Endothelial cell of umbilical vein (primary cell): ENCODE data around the gene CYB5A. TPM values are rescaled to one million over a fixed set of nuclear protein-coding genes. Genes with fewer than 3 reads are reported as not detected.

Source experiments
- BruUV-seq: library from RNA; stranded (reverse); fragments of 400-500 nt; replicated peaks from 2 replicates; lab custom pipeline; 2021; lab: Mats Ljungman, UMichigan
- CTCF ChIA-PET: fragments of 300-600, 350-600 bp; sonication (Branson Sonifier 250); formaldehyde crosslinking; loops from one replicate; lab custom pipeline; 2021; ENCODE audit warnings: antibody characterized with exemption, inconsistent platforms; lab: Charles Lee
- POLR2A ChIA-PET: fragments of 300-600, 350-600 bp; sonication (Branson Sonifier 250); formaldehyde crosslinking; loops from one replicate; lab custom pipeline; 2021; ENCODE audit warnings: antibody characterized with exemption, inconsistent platforms; lab: Charles Lee
- DNase-seq: peaks from one replicate; pipeline ENCODE4 v3.0.0-alpha.2; 2011; ENCODE audit warnings: low read depth, low spot score
- FAIRE-seq: peaks from 2 replicates; lab custom pipeline; 2011; peaks lifted over from hg19 to GRCh38; lab: Jason Lieb, UNC
- H2AFZ ChIP-seq: 2 replicates; pipeline ENCODE4 v1.6.0; 2012; ENCODE audit warnings: low read depth, low read length, control low read depth, inconsistent platforms
- H3K27ac ChIP-seq: 2 replicates; pipeline ENCODE4 v1.5.1; 2011; ENCODE audit warnings: low read depth, mild to moderate bottlenecking, control low read depth, low read length, moderate library complexity; ENCODE audit not compliant: insufficient read depth
- H3K27me3 ChIP-seq, 2 experiments: 2 replicates each; pipeline versions ENCODE4 v1.6.0 to v1.6.1; 2011; ENCODE audit warnings: low read length in 2 of 2, mixed read lengths in 1 of 2; ENCODE audit not compliant: control insufficient read depth in 2 of 2, insufficient read depth in 2 of 2
- H3K36me3 ChIP-seq, 2 experiments: 2 replicates in 1 of 2; 3 replicates in 1 of 2; pipeline ENCODE4 v1.5.1; 2011; ENCODE audit warnings: low read length in 2 of 2, mild to moderate bottlenecking in 1 of 2, moderate library complexity in 1 of 2; ENCODE audit not compliant: control insufficient read depth in 2 of 2, insufficient read depth in 2 of 2; ENCODE audit errors: extremely low read depth in 1 of 2
- H3K4me1 ChIP-seq: 3 replicates; pipeline ENCODE4 v1.5.1; 2011; ENCODE audit warnings: mild to moderate bottlenecking, low read length; ENCODE audit not compliant: control insufficient read depth, insufficient read depth; ENCODE audit errors: extremely low read depth
- H3K4me2 ChIP-seq: 2 replicates; pipeline ENCODE4 v1.6.1; 2011; ENCODE audit warnings: low read length, control low read depth, mixed read lengths; ENCODE audit not compliant: insufficient read depth
- H3K4me3 ChIP-seq, 3 experiments: fragments of 200-600 bp in 1 of 3; sonication (generic), shearing (Covaris generic) in 1 of 3; replicated peaks in 1 of 3; 2 replicates each; pipeline ENCODE4 v1.5.1; 2011 to 2016; ENCODE audit warnings: control low read depth in 3 of 3, low read length in 3 of 3, mild to moderate bottlenecking in 2 of 3, inconsistent platforms in 1 of 3, low read depth in 1 of 3, moderate library complexity in 1 of 3; ENCODE audit not compliant: insufficient read depth in 1 of 3
- H3K79me2 ChIP-seq: 2 replicates; pipeline ENCODE4 v1.6.0; 2012; ENCODE audit warnings: low read length, inconsistent platforms; ENCODE audit not compliant: control insufficient read depth, insufficient read depth
- H3K9ac ChIP-seq: replicated peaks from 2 replicates; pipeline ENCODE3; 2011; ENCODE audit warnings: low read length, control low read depth; ENCODE audit not compliant: insufficient read depth; ENCODE audit errors: extremely low read depth
- H3K9me1 ChIP-seq: replicated peaks from 3 replicates; pipeline ENCODE4 v1.6.0; 2011; ENCODE audit warnings: mild to moderate bottlenecking, low read length; ENCODE audit not compliant: control insufficient read depth, insufficient read depth; ENCODE audit errors: extremely low read depth
- H3K9me3 ChIP-seq: replicated peaks from 2 replicates; pipeline ENCODE4 v1.5.1; 2012; ENCODE audit warnings: low read length, inconsistent platforms; ENCODE audit not compliant: control insufficient read depth, insufficient read depth
- H4K20me1 ChIP-seq: replicated peaks from 2 replicates; pipeline ENCODE3; 2011; ENCODE audit warnings: mild to moderate bottlenecking, low read length; ENCODE audit not compliant: control insufficient read depth, insufficient read depth; ENCODE audit errors: extremely low read depth
- EZH2 ChIP-seq: IDR thresholded peaks from 2 replicates; pipeline ENCODE4 v1.6.1; 2012; ENCODE audit warnings: borderline replicate concordance, low read depth, mild to moderate bottlenecking, moderate library complexity, low read length, inconsistent platforms; ENCODE audit not compliant: severe bottlenecking
- FOS ChIP-seq: IDR thresholded peaks from 2 replicates; pipeline ENCODE4 v1.6.1; 2011; ENCODE audit warnings: mild to moderate bottlenecking, low read length, moderate library complexity, borderline replicate concordance; ENCODE audit not compliant: insufficient read depth
- GATA2 ChIP-seq: IDR thresholded peaks from 2 replicates; pipeline ENCODE4 v1.7.0; 2011; ENCODE audit warnings: low read depth, mild to moderate bottlenecking, moderate library complexity, mixed read lengths, low read length; ENCODE audit not compliant: insufficient read length, insufficient read depth
- JUN ChIP-seq: IDR thresholded peaks from 2 replicates; pipeline ENCODE4 v1.6.1; 2011; ENCODE audit warnings: borderline replicate concordance, low read depth; ENCODE audit not compliant: insufficient read length, insufficient read depth
- MYC ChIP-seq: IDR thresholded peaks from one replicate; pipeline ENCODE4 v1.6.1; 2011; ENCODE audit warnings: mild to moderate bottlenecking, low read depth, low read length
- POLR2A ChIP-seq: IDR thresholded peaks from 2 replicates; pipeline ENCODE4 v1.6.1; 2012; ENCODE audit warnings: low read depth, mild to moderate bottlenecking, control low read depth, low read length
- POLR2AphosphoS5 ChIP-seq: IDR thresholded peaks from 2 replicates; pipeline ENCODE4 v1.6.1; 2012; ENCODE audit warnings: low read depth, mild to moderate bottlenecking, control low read depth, low read length, moderate library complexity; ENCODE audit not compliant: insufficient read depth
- dilution Hi-C: fragments of 300-500 bp; cut with MboI; formaldehyde crosslinking; loops from one replicate; pipeline ENCODE4 v1.15.0; 2019; ENCODE audit warnings: low sequenced_read_pairs; ENCODE audit not compliant: extremely low pct_ligation_motif_present
- intact Hi-C: fragments of 100-400 bp; cut with micrococcal nuclease; formaldehyde crosslinking; loops from one replicate; pipeline ENCODE4 v1.10.0; 2022
- polyA plus RNA-seq, 4 experiments: library from polyadenylated mRNA; depleted of rRNA in 3 of 4; stranded (reverse) in 3 of 4; unstranded in 1 of 4; fragments of >200 nt; gene quantifications; 2 replicates each; pipeline versions ENCODE4 v1.2.1 to v1.2.3, GENCODE V29; 2011 to 2012; ENCODE audit warnings: missing spikeins in 1 of 4
- total RNA-seq: library from RNA; stranded (reverse); gene quantifications from 2 replicates; pipeline ENCODE4 v1.2.3, GENCODE V29; 2021
- TF ChIP-seq, protein P1 (sequence below), 2 donors: IDR thresholded peaks; 1 replicate in 1 of 2; 2 replicates in 1 of 2; pipeline ENCODE4 v1.5.1; 2011; ENCODE audit warnings: low read length in 2 of 2, mild to moderate bottlenecking in 2 of 2, moderate library complexity in 2 of 2, control low read depth in 1 of 2, inconsistent platforms in 1 of 2, low read depth in 1 of 2; ENCODE audit not compliant: insufficient read depth in 1 of 2; ENCODE audit errors: extremely low read depth in 1 of 2
- TF ChIP-seq, protein P2 (sequence below): IDR thresholded peaks from 2 replicates; pipeline ENCODE4 v1.6.1; 2011; ENCODE audit not compliant: insufficient read depth, insufficient read length

Gene CYB5A
- total and polyA plus RNA-seq, 2 donors (not counting 3 experiments of a cell fraction or from before 2014, with no cell fraction given) = 24.9 to 74.0 TPM

DNA sequence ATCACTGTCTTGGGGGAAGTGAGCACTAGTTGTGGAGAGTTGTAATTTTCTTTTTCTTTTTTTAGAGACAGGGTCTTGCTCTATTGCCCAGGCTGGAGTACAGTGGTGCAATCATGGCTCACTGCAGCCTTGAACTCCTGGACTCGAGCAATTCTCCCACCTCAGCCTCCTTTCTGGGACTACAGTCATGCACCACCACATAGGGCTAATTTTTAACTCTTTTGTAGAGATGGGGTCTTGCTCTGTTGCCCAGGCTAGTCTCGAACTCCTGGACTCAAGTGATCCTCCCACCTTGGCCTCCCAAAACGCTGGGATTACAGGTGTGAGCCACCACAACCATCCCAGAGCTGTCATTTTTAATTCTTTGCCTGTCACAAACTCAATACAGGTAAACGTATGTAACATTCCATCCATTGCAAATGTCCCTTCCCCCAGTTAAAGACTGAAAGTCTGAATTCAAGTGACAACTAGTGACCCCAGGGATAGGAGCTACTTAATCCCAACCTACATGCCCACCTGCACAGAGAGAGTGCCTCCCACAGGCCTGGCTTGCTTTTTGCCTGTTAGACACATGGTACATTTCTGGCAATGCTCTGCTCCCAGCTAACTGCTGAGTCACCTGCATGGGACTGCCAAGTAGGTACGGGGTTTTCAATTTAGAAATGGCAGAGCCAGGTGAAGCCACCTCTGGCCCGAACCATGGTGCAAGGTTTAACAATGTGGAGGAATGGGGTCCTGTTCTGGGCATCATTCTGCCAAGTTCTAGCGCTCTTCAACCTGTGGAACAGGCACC is 60.6 kb downstream of the CYB5A start:
- Histone ChIP-seq H3K9me1 (no peaks in the 10 kb centered on the region), H4K20me1 (no peaks in the 10 kb centered on the region), H3K9ac (no peak overlapping the region), H3K36me3 (no peaks in the 10 kb centered on the region), H3K4me1 (no peaks in the 10 kb centered on the region), H3K27me3 (no peaks in the 10 kb centered on the region), H3K27ac (no peak overlapping the region), H3K4me2 (no peak overlapping the region), H3K9me3 (no peaks in the 10 kb centered on the region), H3K4me3 (no peak overlapping the region), H3K79me2 (no peaks in the 10 kb centered on the region), H2AFZ (no peak overlapping the region)
- CTCF ChIA-PET = no interaction called here
- DNase-seq (no peak), FAIRE-seq (no peak)
- TF ChIP-seq FOS (no peak), POLR2A (no peak), POLR2AphosphoS5 (no peak), GATA2 (no peak), EZH2 (no peak), MYC (no peak), JUN (no peak)
- TF ChIP-seq, protein P1, sequence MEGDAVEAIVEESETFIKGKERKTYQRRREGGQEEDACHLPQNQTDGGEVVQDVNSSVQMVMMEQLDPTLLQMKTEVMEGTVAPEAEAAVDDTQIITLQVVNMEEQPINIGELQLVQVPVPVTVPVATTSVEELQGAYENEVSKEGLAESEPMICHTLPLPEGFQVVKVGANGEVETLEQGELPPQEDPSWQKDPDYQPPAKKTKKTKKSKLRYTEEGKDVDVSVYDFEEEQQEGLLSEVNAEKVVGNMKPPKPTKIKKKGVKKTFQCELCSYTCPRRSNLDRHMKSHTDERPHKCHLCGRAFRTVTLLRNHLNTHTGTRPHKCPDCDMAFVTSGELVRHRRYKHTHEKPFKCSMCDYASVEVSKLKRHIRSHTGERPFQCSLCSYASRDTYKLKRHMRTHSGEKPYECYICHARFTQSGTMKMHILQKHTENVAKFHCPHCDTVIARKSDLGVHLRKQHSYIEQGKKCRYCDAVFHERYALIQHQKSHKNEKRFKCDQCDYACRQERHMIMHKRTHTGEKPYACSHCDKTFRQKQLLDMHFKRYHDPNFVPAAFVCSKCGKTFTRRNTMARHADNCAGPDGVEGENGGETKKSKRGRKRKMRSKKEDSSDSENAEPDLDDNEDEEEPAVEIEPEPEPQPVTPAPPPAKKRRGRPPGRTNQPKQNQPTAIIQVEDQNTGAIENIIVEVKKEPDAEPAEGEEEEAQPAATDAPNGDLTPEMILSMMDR (IDR thresholded peaks at IDR 0.05; ENCODE audit: extremely low read depth in 1 of 2, insufficient read depth in 1 of 2, low read depth in 1 of 2, low read length in 2 of 2) = no peak
- TF ChIP-seq, protein P2, sequence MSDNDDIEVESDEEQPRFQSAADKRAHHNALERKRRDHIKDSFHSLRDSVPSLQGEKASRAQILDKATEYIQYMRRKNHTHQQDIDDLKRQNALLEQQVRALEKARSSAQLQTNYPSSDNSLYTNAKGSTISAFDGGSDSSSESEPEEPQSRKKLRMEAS = no peak
- POLR2A ChIA-PET = no interaction called here
- dilution Hi-C loops = no loop called here
- intact Hi-C loops = no loop called here
- no TSS peak for BruUV-seq
